Measurements from ENCODE around the gene FLOT1. TPM values are rescaled to one million over a fixed set of nuclear protein-coding genes. Genes with fewer than 3 reads are reported as not detected.
A peak's percentile ranks its signal among the peaks of the same experiment; 100 is the strongest.

FLOT1 gene
- total and polyA plus RNA-seq, 2 of the 13 experiments (the other 11 are each of a cell fraction or from before 2014, with no cell fraction given) = 82.3 to 130 TPM

DNA sequence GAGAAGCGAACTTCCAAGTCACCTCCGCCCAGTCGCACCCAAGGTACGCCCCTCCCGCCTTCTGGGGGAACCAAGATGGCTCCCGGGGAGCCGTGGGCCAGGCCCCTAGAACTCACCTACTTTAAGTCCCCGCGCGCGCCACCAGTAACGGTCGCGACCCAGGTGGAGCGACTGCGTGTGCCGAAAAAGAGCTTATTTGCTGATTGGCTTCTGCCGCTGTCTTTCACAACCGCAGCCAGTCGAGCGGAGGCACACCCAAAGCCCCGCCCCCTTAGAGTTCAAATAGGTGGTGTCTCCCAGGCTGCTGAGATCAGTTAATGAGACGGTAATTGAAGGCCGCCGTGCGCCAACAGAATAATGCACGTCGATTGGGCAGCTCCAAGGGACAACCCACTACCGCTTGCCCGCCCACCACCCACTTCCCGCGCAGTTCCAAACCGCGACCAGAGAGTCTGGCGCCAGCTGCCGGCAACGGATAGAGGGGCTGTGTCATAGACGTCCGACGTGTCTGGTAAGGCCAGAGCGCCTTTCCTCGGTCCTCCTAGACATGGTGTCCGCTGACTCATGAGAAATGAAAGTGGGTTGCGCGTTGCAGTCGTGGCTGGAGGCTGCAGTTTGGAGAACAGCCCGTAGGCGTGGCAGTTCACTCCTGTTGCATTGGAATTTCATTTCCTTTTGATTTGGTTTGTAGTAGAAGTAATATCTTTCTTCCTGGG is 25.2 kb downstream of the FLOT1 start, which contains the start of gene MDC1 (continued):
- 0 out of 2 replicates have a peak, but pooled peaks have one; percentile 90 for TF ChIP-seq ZNF704 (CRISPR knock-in tag; IDR thresholded peaks at IDR 0.05; ENCODE audit: borderline replicate concordance)
- no peak for TF ChIP-seq REXO4 (CRISPR knock-in tag; IDR thresholded peaks at IDR 0.05; ENCODE audit: borderline replicate concordance)
- no peak for TF ChIP-seq CENPX (CRISPR knock-in tag; IDR thresholded peaks at IDR 0.05)
- TF ChIP-seq, protein P1, sequence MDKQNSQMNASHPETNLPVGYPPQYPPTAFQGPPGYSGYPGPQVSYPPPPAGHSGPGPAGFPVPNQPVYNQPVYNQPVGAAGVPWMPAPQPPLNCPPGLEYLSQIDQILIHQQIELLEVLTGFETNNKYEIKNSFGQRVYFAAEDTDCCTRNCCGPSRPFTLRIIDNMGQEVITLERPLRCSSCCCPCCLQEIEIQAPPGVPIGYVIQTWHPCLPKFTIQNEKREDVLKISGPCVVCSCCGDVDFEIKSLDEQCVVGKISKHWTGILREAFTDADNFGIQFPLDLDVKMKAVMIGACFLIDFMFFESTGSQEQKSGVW (CRISPR knock-in tag; IDR thresholded peaks at IDR 0.05; ENCODE audit: borderline replicate concordance) = no peak
- TF ChIP-seq, protein P2, sequence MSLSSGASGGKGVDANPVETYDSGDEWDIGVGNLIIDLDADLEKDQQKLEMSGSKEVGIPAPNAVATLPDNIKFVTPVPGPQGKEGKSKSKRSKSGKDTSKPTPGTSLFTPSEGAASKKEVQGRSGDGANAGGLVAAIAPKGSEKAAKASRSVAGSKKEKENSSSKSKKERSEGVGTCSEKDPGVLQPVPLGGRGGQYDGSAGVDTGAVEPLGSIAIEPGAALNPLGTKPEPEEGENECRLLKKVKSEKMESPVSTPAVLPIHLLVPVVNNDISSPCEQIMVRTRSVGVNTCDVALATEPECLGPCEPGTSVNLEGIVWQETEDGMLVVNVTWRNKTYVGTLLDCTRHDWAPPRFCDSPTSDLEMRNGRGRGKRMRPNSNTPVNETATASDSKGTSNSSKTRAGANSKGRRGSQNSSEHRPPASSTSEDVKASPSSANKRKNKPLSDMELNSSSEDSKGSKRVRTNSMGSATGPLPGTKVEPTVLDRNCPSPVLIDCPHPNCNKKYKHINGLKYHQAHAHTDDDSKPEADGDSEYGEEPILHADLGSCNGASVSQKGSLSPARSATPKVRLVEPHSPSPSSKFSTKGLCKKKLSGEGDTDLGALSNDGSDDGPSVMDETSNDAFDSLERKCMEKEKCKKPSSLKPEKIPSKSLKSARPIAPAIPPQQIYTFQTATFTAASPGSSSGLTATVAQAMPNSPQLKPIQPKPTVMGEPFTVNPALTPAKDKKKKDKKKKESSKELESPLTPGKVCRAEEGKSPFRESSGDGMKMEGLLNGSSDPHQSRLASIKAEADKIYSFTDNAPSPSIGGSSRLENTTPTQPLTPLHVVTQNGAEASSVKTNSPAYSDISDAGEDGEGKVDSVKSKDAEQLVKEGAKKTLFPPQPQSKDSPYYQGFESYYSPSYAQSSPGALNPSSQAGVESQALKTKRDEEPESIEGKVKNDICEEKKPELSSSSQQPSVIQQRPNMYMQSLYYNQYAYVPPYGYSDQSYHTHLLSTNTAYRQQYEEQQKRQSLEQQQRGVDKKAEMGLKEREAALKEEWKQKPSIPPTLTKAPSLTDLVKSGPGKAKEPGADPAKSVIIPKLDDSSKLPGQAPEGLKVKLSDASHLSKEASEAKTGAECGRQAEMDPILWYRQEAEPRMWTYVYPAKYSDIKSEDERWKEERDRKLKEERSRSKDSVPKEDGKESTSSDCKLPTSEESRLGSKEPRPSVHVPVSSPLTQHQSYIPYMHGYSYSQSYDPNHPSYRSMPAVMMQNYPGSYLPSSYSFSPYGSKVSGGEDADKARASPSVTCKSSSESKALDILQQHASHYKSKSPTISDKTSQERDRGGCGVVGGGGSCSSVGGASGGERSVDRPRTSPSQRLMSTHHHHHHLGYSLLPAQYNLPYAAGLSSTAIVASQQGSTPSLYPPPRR (CRISPR knock-in tag; IDR thresholded peaks at IDR 0.05; ENCODE audit: borderline replicate concordance) = peak; percentile 85
- TF ChIP-seq GATA4 (IDR thresholded peaks at IDR 0.05; ENCODE audit: borderline replicate concordance, low read depth) = no peak
- TF ChIP-seq KDM1A (CRISPR knock-in tag; IDR thresholded peaks at IDR 0.05) = no peak
- peak; percentile 65 for TF ChIP-seq PITX1 (CRISPR knock-in tag; IDR thresholded peaks at IDR 0.05)
- TF ChIP-seq ZNF180 (CRISPR knock-in tag; IDR thresholded peaks at IDR 0.05; ENCODE audit: borderline replicate concordance, low read depth) = no peak
- peak; percentile 53; the same call in 1 of the 2 replicates for TF ChIP-seq ZNF281 (CRISPR knock-in tag; IDR thresholded peaks at IDR 0.05; ENCODE audit: borderline replicate concordance)
- peak; percentile 98 for TF ChIP-seq SIN3A (IDR thresholded peaks at IDR 0.05; ENCODE audit: borderline replicate concordance, low read depth, low read length)
- TF ChIP-seq JARID2 (CRISPR knock-in tag; IDR thresholded peaks at IDR 0.05; ENCODE audit: insufficient replicate concordance) = no peak
- no peak; the same call in none of the 2 replicates for TF ChIP-seq ZNF12 (CRISPR knock-in tag; IDR thresholded peaks at IDR 0.05)
- TF ChIP-seq, protein P3, sequence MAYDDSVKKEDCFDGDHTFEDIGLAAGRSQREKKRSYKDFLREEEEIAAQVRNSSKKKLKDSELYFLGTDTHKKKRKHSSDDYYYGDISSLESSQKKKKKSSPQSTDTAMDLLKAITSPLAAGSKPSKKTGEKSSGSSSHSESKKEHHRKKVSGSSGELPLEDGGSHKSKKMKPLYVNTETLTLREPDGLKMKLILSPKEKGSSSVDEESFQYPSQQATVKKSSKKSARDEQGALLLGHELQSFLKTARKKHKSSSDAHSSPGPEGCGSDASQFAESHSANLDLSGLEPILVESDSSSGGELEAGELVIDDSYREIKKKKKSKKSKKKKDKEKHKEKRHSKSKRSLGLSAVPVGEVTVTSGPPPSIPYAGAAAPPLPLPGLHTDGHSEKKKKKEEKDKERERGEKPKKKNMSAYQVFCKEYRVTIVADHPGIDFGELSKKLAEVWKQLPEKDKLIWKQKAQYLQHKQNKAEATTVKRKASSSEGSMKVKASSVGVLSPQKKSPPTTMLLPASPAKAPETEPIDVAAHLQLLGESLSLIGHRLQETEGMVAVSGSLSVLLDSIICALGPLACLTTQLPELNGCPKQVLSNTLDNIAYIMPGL (CRISPR knock-in tag; IDR thresholded peaks at IDR 0.05; ENCODE audit: borderline replicate concordance in 1 of 2, low read depth in 1 of 2) = peak; percentile 95
- TF ChIP-seq NFIB (CRISPR knock-in tag; IDR thresholded peaks at IDR 0.05; ENCODE audit: borderline replicate concordance) = no peak
